Heart right ventricle (tissue), 16 donors: ENCODE results near the gene RAD23B. TPM values are rescaled to one million over a fixed set of nuclear protein-coding genes. Genes with fewer than 3 reads are reported as not detected.
A peak's percentile ranks its signal among the peaks of the same experiment; 100 is the strongest.

Experiments used
- ATAC-seq, 8 donors: fragments of 200-7000 bp; cut with Tn5 transposase; one replicate each; pipeline ENCODE4 v1.9.1; 2020; ENCODE audit warnings: mild to moderate bottlenecking in 8 of 8, moderate library complexity in 8 of 8, moderate number of reproducible peaks in 1 of 8
- DNase-seq, 2 donors: peaks; one replicate each; pipeline ENCODE4 v3.0.0-alpha.2; 2020
- H3K27ac ChIP-seq, 10 donors: fragments of 200-600 bp; sonication (generic) in 2 of 10; one replicate each; pipeline versions ENCODE4 v1.5.0 to v1.8.0; 2020 to 2022; ENCODE audit warnings: mild to moderate bottlenecking in 3 of 10
- H3K27me3 ChIP-seq, 7 donors: fragments of 200-600 bp; one replicate each; pipeline ENCODE4 v1.8.0; 2021 to 2022; ENCODE audit warnings: mild to moderate bottlenecking in 2 of 7
- H3K36me3 ChIP-seq, 9 donors: fragments of 200-600 bp; sonication (generic) in 1 of 9; one replicate each; pipeline versions ENCODE4 v1.5.0 to v1.8.0; 2020 to 2022; ENCODE audit warnings: mild to moderate bottlenecking in 2 of 9
- H3K4me1 ChIP-seq, 9 donors: fragments of 200-600 bp; sonication (generic) in 1 of 9; one replicate each; pipeline versions ENCODE4 v1.5.0 to v1.8.0; 2020 to 2022; ENCODE audit warnings: mild to moderate bottlenecking in 4 of 9
- H3K4me3 ChIP-seq, 10 donors: fragments of 200-600 bp; sonication (generic) in 2 of 10; one replicate each; pipeline versions ENCODE4 v1.5.0 to v1.8.0; 2020 to 2022; ENCODE audit warnings: mild to moderate bottlenecking in 7 of 10, moderate library complexity in 2 of 10
- H3K9me3 ChIP-seq, 11 donors: fragments of 200-600 bp in 10 of 11; sonication (generic) in 2 of 11; one replicate each; pipeline versions ENCODE4 v1.5.0 to v1.8.0; 2013 to 2022; ENCODE audit warnings: mild to moderate bottlenecking in 2 of 11, control low read depth in 1 of 11, moderate library complexity in 1 of 11
- CTCF ChIP-seq, 9 donors: fragments of 200-600 bp; sonication (generic) in 2 of 9; IDR thresholded peaks; one replicate each; pipeline versions ENCODE4 v1.5.0 to v1.8.0; 2021 to 2022; ENCODE audit warnings: antibody characterized with exemption in 9 of 9, mild to moderate bottlenecking in 5 of 9, moderate library complexity in 1 of 9
- WGBS, 2 donors: extraction: QIAGEN DNeasy Blood & Tissue Kit; methylation state at CpG; one replicate each; pipeline ENCODE4 v1.1.7; 2013; ENCODE audit warnings: inconsistent platforms in 1 of 2; 5-methylcytosine and 5-hydroxymethylcytosine counted together
- intact Hi-C, 10 donors: fragments of 100-400 bp; cut with DNase I; formaldehyde crosslinking; loops; one replicate each; pipeline versions ENCODE4 v1.11.1 to v1.14.2; 2022
- polyA plus RNA-seq, 2 donors: library from polyadenylated mRNA; stranded (reverse); fragments of 200-250 nt; gene quantifications; one replicate each; pipeline ENCODE4 v1.2.3, GENCODE V29; 2013
- total RNA-seq, 10 donors: library from RNA; stranded (reverse); fragmentation: NEBNext Ultra II Directional in 3 of 10; extraction: Animal tissue kit (Norgen Biotek cat#: 25700) in 3 of 10; gene quantifications; one replicate each; pipeline versions ENCODE4 v1.2.1 to v1.2.4, GENCODE V29; 2021 to 2023
- donor health status: Arrhythmogenic right ventricular cardiomyopathy.
- donor health status: ischemic (EF 13 %, LVEDD 7.1; RV severe dilation, severe dysfunction).
- donor health status: healthy with polysubstance abuse.
- donor health status: DM: no; HTN: yes; CAD: no.
- donor health status: DM: no; HTN: no; CAD: no.
- donor health status: ischemic (EF 25% LVEDD 6.9; RV normal size, moderate dysfunction).
- donor health status: ischemic (EF 25% LVEDD 5.7; RV mildly dilated, moderate dysfunction).
- donor health status: healthy.
- donor health status: DM: yes; HTN: yes; CAD: no.
- donor health status: Ischemic cardiomyopathy.
- donor health status: ischemic (EF 35%, LVEDD 5.7; RV mildly dilated, moderate dysfunction).
- donor health status: nonischemic (EF 11% LVEDD 7.7; RV severe dilation, severe dysfunction).
- donor health status: DM: yes; HTN: yes; CAD: no.
- donor health status: PGD.
- donor health status: ischemic (EF 29% LVEDD 5.4; RV normal size, mild dysfunction).
- donor health status: nonischemic (EF 23%, LVEDD 6.1; RV moderate dilation, normal function).

Gene RAD23B
- total and polyA plus RNA-seq, 12 donors, result 41.7 to 122 (median 103) TPM

- WGBS, 2 donors, result 63% methylated on average over 9 of the region's 9 CpGs
- ATAC-seq, result peak in 2 of 8 donors; percentile 14 to 33
- intact Hi-C loops, result no loop called here
Observed at GRCh38 chr9:107368696-107369095, 85.6 kb downstream of the RAD23B start.

GRCh38 chr9:107373809-107374208, 90.7 kb downstream of the RAD23B start:
- H3K4me3 ChIP-seq, result no peak overlapping the region
- no peak overlapping the region for H3K27ac ChIP-seq
- no peak for TF ChIP-seq CTCF (IDR thresholded peaks at IDR 0.05)
- peaks cover 0 to 11% (median 0%) of the 10 kb centered on the region in 9 donors for H3K4me1 ChIP-seq
- DNase-seq, result no peak
- 58 to 72% methylated on average over 2 of the region's 2 CpGs for WGBS, 2 donors
- ATAC-seq, result no peak
- no peaks in the 10 kb centered on the region for H3K36me3 ChIP-seq
- H3K27me3 ChIP-seq, result peaks cover 0 to 3% (median 0%) of the 10 kb centered on the region in 7 donors
- peaks cover 0 to 4% (median 0%) of the 10 kb centered on the region in 11 donors for H3K9me3 ChIP-seq
- intact Hi-C loops, result no loop called here

More at GRCh38 chr9:107368696-107369095, 85.6 kb downstream of the RAD23B start:
- no peak for TF ChIP-seq CTCF (IDR thresholded peaks at IDR 0.05)
- Histone ChIP-seq H3K27ac (no peak overlapping the region), H3K9me3 (no peaks in the 10 kb centered on the region), H3K4me1 (peaks cover 0 to 7% (median 0%) of the 10 kb centered on the region in 9 donors), H3K4me3 (no peak overlapping the region), H3K36me3 (no peaks in the 10 kb centered on the region), H3K27me3 (no peaks in the 10 kb centered on the region)
- DNase-seq, result no peak

GRCh38 chr9:107375001-107375400, 91.9 kb downstream of the RAD23B start:
- Histone ChIP-seq H3K4me1 (peaks cover 0 to 11% (median 0%) of the 10 kb centered on the region in 9 donors), H3K27me3 (peaks cover 0 to 3% (median 0%) of the 10 kb centered on the region in 7 donors), H3K27ac (peak overlapping the region in 1 of 10 donors; percentile 46), H3K4me3 (no peak overlapping the region), H3K9me3 (peaks cover 0 to 4% (median 0%) of the 10 kb centered on the region in 11 donors), H3K36me3 (no peaks in the 10 kb centered on the region)
- ATAC-seq, result no peak
- no peak for TF ChIP-seq CTCF (IDR thresholded peaks at IDR 0.05)
- DNase-seq, result no peak
- 64 to 71% methylated on average over 3 of the region's 3 CpGs for WGBS, 2 donors
- intact Hi-C loops, result no loop called here

GRCh38 chr9:107375651-107376369, 92.7 kb downstream of the RAD23B start:
- WGBS, 2 donors, result 33 to 37% methylated on average over 10 of the region's 10 CpGs
- DNase-seq (no peak), ATAC-seq (peak in 7 of 8 donors; percentile 47 to 86 (median 58))
- H3K27ac ChIP-seq, result peak overlapping the region in 3 of 10 donors; percentile 21 to 46 (median 37)
- peaks cover 0 to 11% (median 0%) of the 10 kb centered on the region in 9 donors for H3K4me1 ChIP-seq
- H3K27me3 ChIP-seq, result peaks cover 0 to 3% (median 0%) of the 10 kb centered on the region in 7 donors
- H3K4me3 ChIP-seq, result no peak overlapping the region
- H3K9me3 ChIP-seq, result peaks cover 0 to 4% (median 0%) of the 10 kb centered on the region in 11 donors
- no peak for TF ChIP-seq CTCF (IDR thresholded peaks at IDR 0.05)
- H3K36me3 ChIP-seq, result no peaks in the 10 kb centered on the region
- intact Hi-C loops, result no loop called here
